ENCODE results near the gene PRDM16. TPM values are rescaled to one million over a fixed set of nuclear protein-coding genes. Genes with fewer than 3 reads are reported as not detected.

Gene PRDM16
- total RNA-seq, 1 donor from 2014 or later = 84.2 TPM

- intact Hi-C loops (cut with DNase I) = no loop called here
- Histone ChIP-seq H3K4me1 (peaks cover 12 to 29% of the 10 kb centered on the region in 2 donors), H3K9me3 (no peaks in the 10 kb centered on the region), H3K27ac (no peak overlapping the region), H3K27me3 (no peaks in the 10 kb centered on the region), H3K4me3 (no peak overlapping the region), H3K36me3 (no peaks in the 10 kb centered on the region)
- no peak for TF ChIP-seq CTCF (IDR thresholded peaks at IDR 0.05)
- no peak for DNase-seq (ENCODE audit: low spot score in 2 of 2)
Measured at GRCh38 chr1:3273447-3273846, 204.4 kb downstream of the PRDM16 start.

GRCh38 chr1:3274972-3275371 is 206.0 kb downstream of the PRDM16 start:
- H3K4me1 ChIP-seq = peaks cover 12 to 33% of the 10 kb centered on the region in 2 donors
- DNase-seq (ENCODE audit: low spot score in 2 of 2) = no peak
- no peaks in the 10 kb centered on the region for H3K9me3 ChIP-seq
- no peaks in the 10 kb centered on the region for H3K36me3 ChIP-seq
- H3K27ac ChIP-seq = peak overlapping the region; percentile 91 to 93
- intact Hi-C loops (cut with DNase I) = loop anchor here (2.0 to 5.0 kb wide), 2 partner anchors 36 to 148 kb away; no protein-coding TSS in a partner anchor
- no peak for TF ChIP-seq CTCF (IDR thresholded peaks at IDR 0.05)
- peak overlapping the region in 1 of 2 donors; percentile 25 for H3K4me3 ChIP-seq
- H3K27me3 ChIP-seq = no peaks in the 10 kb centered on the region

GRCh38 chr1:3275471-3276340 is 206.7 kb downstream of the PRDM16 start:
- Histone ChIP-seq H3K27me3 (no peaks in the 10 kb centered on the region), H3K4me1 (peaks cover 12 to 36% of the 10 kb centered on the region in 2 donors), H3K4me3 (peak overlapping the region in 1 of 2 donors; percentile 44), H3K9me3 (no peaks in the 10 kb centered on the region), H3K27ac (peak overlapping the region; percentile 91 to 93), H3K36me3 (no peaks in the 10 kb centered on the region)
- no peak for TF ChIP-seq CTCF (IDR thresholded peaks at IDR 0.05)
- intact Hi-C loops (cut with DNase I) = loop anchor here (2.0 to 5.0 kb wide), 4 partner anchors 37 to 201 kb away; no protein-coding TSS in a partner anchor
- DNase-seq (ENCODE audit: low spot score in 2 of 2) = peak; percentile 39 to 86

GRCh38 chr1:3276341-3276800 is 207.4 kb downstream of the PRDM16 start:
- H3K27ac ChIP-seq = peak overlapping the region; percentile 91 to 93
- no peak for DNase-seq (ENCODE audit: low spot score in 2 of 2)
- TF ChIP-seq CTCF (IDR thresholded peaks at IDR 0.05) = no peak
- H3K4me3 ChIP-seq = peak overlapping the region in 1 of 2 donors; percentile 44
- no peaks in the 10 kb centered on the region for H3K36me3 ChIP-seq
- H3K9me3 ChIP-seq = no peaks in the 10 kb centered on the region
- no peaks in the 10 kb centered on the region for H3K27me3 ChIP-seq
- intact Hi-C loops (cut with DNase I) = loop anchor here (2.0 to 5.0 kb wide), 3 partner anchors 36 to 202 kb away; no protein-coding TSS in a partner anchor
- peaks cover 12 to 31% of the 10 kb centered on the region in 2 donors for H3K4me1 ChIP-seq

GRCh38 chr1:3277011-3277471 is 208.0 kb downstream of the PRDM16 start:
- Histone ChIP-seq H3K36me3 (no peaks in the 10 kb centered on the region), H3K4me1 (peaks cover 12 to 33% of the 10 kb centered on the region in 2 donors), H3K9me3 (no peaks in the 10 kb centered on the region), H3K4me3 (no peak overlapping the region), H3K27me3 (no peaks in the 10 kb centered on the region), H3K27ac (peak overlapping the region; percentile 91 to 93)
- DNase-seq (ENCODE audit: low spot score in 2 of 2) = no peak
- no peak for TF ChIP-seq CTCF (IDR thresholded peaks at IDR 0.05)
- intact Hi-C loops (cut with DNase I) = loop anchor here (2.0 to 5.0 kb wide), 3 partner anchors 36 to 202 kb away; no protein-coding TSS in a partner anchor

Measured in ascending aorta (tissue), 2 donors.